Measurements from ENCODE around the gene EIF4A2.

The EIF4A2 gene

DNA sequence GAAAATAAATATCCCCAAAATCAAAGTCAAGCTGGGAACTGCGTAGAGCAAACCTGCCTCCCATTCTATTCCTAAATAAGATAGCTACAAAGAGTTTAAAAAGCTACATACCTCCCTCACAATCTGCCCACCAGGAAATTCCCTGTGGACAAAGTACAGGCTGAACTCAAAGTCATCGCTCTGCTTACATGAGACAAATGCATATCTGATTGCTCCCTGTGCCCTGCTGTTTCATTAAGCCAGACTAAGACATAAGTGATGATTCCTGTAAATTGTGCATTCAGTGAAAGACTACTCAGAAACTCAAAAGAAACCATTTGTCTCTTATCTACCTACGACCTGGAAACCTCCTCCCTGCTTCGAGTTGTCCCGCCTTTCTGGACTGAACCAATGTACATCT lies 28.5 kb upstream of the EIF4A2 start:
- TF ChIP-seq, protein P1, sequence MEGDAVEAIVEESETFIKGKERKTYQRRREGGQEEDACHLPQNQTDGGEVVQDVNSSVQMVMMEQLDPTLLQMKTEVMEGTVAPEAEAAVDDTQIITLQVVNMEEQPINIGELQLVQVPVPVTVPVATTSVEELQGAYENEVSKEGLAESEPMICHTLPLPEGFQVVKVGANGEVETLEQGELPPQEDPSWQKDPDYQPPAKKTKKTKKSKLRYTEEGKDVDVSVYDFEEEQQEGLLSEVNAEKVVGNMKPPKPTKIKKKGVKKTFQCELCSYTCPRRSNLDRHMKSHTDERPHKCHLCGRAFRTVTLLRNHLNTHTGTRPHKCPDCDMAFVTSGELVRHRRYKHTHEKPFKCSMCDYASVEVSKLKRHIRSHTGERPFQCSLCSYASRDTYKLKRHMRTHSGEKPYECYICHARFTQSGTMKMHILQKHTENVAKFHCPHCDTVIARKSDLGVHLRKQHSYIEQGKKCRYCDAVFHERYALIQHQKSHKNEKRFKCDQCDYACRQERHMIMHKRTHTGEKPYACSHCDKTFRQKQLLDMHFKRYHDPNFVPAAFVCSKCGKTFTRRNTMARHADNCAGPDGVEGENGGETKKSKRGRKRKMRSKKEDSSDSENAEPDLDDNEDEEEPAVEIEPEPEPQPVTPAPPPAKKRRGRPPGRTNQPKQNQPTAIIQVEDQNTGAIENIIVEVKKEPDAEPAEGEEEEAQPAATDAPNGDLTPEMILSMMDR (conservative IDR thresholded peaks at IDR 0.05): no peak
- no peak overlapping the region for H3K27ac ChIP-seq

DNA sequence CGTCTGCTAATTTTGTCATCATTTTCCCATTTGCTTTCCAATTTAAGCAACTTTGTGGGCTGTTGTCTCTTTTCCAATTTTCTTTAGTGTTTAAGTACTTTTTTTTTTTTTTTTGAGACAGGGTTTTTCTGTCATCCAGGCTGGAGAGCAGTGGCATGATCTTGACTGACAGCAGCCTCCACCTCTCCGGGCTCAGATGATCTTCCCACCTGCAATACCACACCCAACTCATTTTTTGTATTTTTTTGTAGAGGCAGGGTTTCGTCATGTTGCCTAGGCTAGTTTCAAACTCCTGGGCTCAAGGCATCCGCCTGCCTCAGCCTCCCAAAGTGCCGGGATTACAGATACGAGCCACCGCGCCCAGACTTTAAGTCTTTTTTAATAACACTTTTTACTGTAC lies 26.2 kb upstream of the EIF4A2 start:
- no peak overlapping the region for H3K27ac ChIP-seq
- TF ChIP-seq, protein P1 (conservative IDR thresholded peaks at IDR 0.05): no peak

DNA sequence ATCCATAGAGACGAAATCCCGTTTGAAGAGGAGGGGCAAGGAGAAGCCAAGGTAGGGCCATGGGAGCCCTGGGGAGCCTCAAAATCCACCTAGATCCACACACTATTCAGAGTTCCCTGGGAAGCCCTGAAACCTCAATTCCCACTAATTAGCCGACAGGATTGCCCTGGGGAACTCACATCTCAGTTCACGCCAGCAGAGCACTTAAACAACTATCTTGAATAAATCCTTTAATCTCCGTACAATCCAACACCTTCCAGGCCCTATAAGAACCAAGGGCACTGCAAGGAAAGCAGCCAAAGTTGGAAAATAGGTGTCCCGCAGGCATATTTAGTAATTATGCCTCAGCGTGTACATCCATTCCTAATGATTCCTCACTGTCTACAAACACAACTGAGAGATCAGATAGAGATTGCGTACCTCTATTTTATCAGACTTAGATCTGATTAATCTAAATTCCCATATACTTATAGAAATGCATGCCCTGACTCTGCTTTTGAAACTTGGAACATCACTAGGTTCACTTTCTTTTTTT lies 25.6 kb upstream of the EIF4A2 start:
- H3K27ac ChIP-seq: no peak overlapping the region
- TF ChIP-seq, protein P1 (conservative IDR thresholded peaks at IDR 0.05): no peak

DNA sequence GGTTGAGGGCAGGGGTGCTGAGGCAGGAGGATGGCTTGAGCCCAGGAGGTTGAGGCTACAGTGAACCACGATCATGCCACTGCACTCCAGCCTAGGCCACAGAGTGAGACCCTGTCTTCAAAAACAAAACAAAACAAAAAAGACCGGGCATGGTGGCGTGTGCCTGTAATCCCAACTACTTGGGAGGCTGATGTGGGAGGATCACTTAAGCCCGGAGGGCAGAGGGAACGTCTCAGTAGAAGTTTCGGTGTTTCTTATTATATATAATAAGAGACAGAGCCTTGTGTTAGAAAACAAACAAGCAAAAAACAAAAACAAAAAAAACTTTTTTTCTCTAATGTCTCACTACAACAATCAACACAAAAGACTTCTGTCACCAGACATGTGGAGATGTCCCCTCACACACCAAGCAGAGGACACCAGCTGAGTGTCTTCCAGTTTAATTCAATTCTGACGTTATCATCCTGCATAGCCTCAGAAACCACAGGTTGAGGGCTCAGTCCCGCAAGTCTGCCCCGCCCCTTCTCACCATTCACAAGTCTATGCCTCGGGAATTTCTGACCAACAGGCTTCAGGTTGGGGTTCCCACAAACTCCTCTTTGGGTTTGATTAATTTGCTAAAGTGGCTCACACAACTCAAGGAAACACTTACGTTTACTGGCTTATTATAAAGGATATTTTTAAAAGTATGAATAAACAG lies 24.0 kb upstream of the EIF4A2 start:
- no peak overlapping the region for H3K27ac ChIP-seq
- TF ChIP-seq, protein P1 (conservative IDR thresholded peaks at IDR 0.05): no peak

DNA sequence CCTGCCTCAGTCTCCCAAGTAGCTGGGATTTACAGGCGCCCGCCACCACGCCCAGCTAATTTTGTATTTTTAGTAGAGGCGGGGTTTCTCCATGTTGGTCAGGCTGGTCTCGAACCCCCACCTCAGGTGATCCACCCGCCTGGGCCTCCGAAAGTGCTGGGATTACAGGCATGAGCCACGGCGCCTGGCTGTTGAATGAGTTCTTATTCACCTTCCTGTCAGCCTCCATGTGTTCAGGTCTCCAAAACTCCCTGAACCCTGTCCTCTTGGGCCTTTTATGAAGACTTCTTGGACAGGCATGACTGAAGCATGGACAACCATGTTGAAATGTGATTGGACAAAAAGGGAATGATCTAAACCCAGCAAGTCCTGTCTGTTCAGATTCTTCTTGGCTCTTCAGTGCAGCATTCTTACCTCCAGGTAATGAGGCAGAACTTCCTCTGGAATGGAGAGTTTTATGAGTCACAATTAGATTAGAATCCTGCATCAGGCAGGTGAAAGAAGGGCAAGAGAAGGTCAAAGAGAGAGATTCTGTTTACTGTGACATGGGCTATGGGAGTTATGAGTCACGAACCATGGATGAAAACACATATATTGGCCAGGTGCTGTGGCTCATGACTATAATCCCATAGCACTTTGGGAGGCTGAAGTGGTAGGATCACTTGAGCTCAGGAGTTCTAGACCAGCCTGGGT lies 23.1 kb upstream of the EIF4A2 start:
- TF ChIP-seq, protein P1 (conservative IDR thresholded peaks at IDR 0.05): no peak
- H3K27ac ChIP-seq: no peak overlapping the region

DNA sequence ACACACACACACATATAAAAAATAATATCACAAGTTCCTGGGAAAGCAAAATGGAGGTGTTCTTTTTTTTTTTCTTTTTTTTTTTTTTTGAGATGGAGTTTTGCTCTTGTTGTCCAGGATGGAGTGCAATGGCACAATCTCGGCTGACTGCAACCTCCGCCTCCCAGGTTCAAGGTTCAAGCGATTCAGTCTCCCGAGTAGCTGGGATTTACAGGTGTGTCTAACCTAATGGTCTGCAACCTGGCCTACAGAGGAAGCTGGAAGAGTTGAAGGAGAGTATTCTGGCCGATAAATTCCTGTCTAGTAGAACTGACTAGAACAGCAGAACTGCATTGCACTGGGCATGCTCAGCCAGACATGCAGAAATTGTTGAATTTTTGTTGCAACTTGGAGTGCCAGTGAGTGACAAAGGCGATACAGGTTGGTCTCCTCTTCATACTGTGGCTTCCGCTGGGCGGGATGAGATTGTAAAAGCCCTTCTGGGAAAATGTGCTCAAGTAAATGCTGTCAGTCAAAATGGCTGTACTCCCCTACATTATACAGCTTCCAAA lies 22.4 kb upstream of the EIF4A2 start:
- TF ChIP-seq, protein P1 (conservative IDR thresholded peaks at IDR 0.05): no peak
- no peak overlapping the region for H3K27ac ChIP-seq

DNA sequence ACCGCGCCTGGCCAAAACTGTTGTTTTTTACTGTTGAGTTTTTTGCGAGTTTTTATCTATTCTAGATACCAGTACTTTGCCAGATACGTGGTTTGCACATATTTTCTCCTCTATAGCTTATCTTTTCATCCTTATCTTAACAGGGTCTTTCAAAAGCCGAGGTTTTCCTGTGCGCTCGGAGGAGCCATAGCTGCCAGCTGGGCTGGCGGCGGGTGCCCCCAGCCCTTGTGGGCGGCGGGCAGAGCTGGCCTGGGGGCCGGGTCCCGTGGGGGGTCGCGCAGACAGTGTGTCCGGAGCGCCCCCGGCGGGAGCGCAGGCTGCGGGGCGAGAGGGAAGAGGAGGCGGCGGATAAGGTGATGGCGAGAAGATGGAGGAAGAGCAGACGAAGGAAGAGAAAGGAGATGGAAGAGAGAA lies 11.1 kb upstream of the EIF4A2 start:
- H3K27ac ChIP-seq: no peak overlapping the region
- TF ChIP-seq, protein P1 (conservative IDR thresholded peaks at IDR 0.05): no peak
